ENCODE data around the gene SMG6.
A peak's percentile ranks its signal among the peaks of the same experiment; 100 is the strongest.
"Not testable (repeated sequence)": the region's sequence is repeated elsewhere in the genome, so short reads cannot be mapped to it uniquely, and the experiment has no call there.

Gene SMG6

GRCh38 chr17:2207815-2208515 is 95.6 kb downstream of the SMG6 start:
- no peak for DNase-seq (ENCODE audit: low read depth in 1 of 2, low spot score in 1 of 2)

DNA sequence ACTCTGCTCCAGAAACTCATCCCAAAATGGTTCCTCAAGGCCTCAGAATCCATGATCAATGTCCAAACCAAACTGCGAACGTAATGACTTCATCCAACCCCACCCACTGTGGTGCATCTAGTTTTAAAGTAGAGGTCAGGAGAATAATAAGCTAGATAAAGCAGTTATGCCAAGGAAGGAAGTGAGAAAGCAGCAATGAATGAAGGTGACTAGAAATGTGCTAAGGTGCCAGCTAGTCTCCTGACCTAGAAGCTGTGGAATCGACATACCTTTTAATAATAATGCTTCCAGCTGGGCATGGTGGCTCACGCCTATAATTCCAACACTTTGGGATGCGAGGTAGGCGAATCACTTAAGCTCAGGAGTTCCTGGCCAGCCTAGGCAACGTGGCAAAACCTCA is 99.2 kb downstream of the SMG6 start:
- DNase-seq (ENCODE audit: low read depth in 1 of 2, low spot score in 1 of 2) = no peak

DNA sequence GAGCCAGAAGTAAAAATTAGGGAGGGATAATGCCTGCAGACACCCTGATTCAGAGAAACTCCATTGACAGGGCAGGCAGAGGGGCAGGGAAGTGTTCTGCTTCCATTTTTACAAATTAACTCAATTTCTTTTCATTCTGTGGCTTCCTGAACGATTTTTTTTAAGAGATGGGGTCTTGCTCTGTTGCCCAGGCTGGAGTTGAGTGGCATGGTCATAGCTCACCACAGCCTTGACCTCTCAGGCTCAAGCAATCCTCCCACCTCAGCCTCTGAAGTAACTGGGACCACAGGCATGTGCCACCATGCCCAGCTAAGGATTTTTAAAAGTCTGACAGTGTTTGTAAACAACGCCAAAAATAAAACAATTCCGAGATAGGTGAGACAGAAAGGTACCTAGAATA is 99.8 kb downstream of the SMG6 start:
- no peak for DNase-seq (ENCODE audit: low read depth in 1 of 2, low spot score in 1 of 2)

DNA sequence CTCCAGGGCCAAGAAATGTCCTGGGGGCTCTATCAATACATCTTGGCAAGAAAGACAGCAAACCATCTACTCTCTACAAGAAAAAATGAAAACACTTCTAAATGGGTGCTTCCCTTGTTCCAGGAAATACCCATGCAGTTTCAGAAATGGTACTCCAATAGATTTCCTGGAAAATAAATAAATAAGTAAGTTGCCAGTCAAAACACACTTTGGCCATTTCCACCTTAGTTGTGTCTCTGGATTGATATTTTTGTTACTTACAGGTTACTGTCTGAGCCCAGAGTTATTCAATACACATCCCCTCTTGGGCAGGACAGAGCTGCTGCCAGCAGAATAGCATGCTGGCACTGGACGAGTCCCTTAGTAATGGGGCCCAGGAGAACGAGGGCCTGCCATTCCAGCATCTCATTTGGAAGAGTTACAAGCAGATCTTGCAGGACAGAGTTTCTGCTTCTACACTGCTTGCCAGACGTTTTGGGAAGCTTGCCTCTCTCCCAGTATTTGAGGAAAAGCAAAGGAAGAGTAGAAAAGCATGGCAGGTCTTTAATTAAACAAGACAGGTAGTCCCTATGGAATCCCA is 100.5 kb downstream of the SMG6 start:
- DNase-seq (ENCODE audit: low read depth in 1 of 2, low spot score in 1 of 2) = no peak

DNA sequence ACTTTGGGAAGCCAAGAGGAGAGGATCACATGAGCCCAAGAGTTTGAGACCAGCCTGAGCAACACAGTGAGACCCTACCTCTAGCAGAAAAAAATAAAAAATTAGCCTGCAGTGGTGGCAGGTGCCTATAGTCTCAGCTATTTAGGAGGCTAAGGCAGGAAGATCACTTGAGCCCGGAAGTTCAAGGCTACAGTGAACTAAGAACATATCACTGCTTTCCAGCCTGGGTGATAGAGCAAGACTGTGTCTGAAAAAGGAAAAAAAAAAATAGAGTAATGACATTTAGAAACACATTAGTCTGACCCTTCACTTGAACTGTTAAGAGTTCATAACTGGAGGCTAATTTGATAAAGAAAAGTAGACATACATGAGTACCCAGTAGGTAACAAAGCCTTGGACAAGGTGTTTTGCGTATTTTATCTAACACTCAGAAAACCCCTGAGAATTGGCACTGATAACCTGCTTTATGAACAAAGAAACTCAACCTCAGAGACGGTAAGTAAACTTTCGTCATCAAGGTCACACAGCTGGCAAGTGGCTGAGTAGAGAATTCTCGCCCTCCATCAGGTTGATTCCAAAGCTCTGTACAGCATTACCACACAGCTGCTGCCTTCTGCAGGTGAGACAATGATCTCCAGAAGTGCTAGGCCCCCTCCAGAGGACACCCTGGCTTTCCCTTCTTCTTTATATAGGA is 101.1 kb downstream of the SMG6 start:
- DNase-seq (ENCODE audit: low read depth in 1 of 2, low spot score in 1 of 2) = no peak

GRCh38 chr17:2199386-2199785 is 104.2 kb downstream of the SMG6 start:
- not testable (repeated sequence) for DNase-seq (ENCODE audit: low read depth in 1 of 2, low spot score in 1 of 2)

GRCh38 chr17:2198927-2199326 is 104.7 kb downstream of the SMG6 start:
- DNase-seq (ENCODE audit: low read depth in 1 of 2, low spot score in 1 of 2) = no peak

GRCh38 chr17:2197271-2197670 is 106.3 kb downstream of the SMG6 start:
- no peak for DNase-seq (ENCODE audit: low read depth in 1 of 2, low spot score in 1 of 2)

DNA sequence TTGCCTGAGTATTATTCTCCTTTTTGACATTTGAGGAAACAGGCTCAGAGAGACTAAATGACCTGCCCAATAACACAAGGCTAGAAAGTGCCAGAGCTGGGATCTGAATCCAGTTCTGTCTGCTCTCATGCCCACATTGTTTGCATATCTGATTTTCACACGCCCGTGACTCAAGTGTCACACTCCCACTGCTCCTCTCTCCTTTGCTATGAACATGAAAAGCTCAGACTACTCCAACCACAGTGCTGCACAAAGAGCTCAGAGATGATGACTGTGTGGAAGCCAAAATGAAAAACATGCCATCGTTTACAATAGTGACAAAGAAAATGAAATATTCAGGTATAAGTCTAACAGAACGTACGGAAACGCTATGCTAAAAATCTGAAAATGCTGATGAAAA is 107.9 kb downstream of the SMG6 start:
- DNase-seq (ENCODE audit: low read depth in 1 of 2, low spot score in 1 of 2) = peak in 1 of 2 donors; percentile 6

DNA sequence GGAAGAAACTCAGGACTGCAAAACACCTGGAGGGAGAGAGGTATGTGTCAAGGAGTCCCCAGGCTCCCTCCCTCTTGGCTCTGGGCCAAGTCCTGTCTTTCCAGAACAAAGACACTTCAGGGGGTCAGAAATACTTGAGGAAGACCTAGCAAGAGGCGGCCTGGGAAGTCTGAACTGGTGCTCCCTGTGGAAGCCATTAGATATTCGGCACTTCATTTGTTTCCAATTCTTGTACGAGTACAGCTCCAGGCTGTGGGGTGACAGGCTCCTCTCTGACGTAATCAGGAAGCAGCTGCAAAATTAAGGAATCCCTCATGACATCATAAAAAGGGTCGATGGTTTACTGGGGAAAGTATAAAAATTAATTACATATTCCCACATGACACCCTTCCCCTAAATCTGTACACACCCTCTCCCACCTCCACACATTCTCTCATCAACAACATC is 108.7 kb downstream of the SMG6 start:
- no peak for DNase-seq (ENCODE audit: low read depth in 1 of 2, low spot score in 1 of 2)

GRCh38 chr17:2192367-2193057 is 111.1 kb downstream of the SMG6 start:
- DNase-seq (ENCODE audit: low read depth in 1 of 2, low spot score in 1 of 2) = peak; percentile 20 to 35

DNA sequence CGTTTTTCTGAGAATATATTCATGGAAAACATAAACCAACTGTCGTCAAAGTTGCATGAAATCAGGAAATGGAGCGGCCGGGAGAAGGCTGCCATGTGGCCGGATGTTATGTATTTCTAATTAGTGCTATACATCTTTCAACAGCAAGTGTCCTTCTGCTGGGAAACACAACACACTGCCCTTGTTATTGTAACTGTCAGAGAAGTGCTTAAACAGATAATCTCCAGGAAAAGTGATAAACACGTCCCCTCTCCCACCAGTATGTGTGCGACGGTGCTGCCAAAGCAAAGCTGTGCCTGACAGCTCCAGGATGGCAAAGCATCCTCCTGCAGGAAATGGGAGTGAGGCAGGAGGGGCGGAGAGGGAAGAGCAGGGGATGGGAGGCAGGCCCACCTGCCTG is 111.8 kb downstream of the SMG6 start:
- DNase-seq (ENCODE audit: low read depth in 1 of 2, low spot score in 1 of 2) = no peak

GRCh38 chr17:2191227-2191626 is 112.4 kb downstream of the SMG6 start:
- DNase-seq (ENCODE audit: low read depth in 1 of 2, low spot score in 1 of 2) = no peak

GRCh38 chr17:2190014-2190413 is 113.6 kb downstream of the SMG6 start:
- DNase-seq (ENCODE audit: low read depth in 1 of 2, low spot score in 1 of 2) = no peak

DNA sequence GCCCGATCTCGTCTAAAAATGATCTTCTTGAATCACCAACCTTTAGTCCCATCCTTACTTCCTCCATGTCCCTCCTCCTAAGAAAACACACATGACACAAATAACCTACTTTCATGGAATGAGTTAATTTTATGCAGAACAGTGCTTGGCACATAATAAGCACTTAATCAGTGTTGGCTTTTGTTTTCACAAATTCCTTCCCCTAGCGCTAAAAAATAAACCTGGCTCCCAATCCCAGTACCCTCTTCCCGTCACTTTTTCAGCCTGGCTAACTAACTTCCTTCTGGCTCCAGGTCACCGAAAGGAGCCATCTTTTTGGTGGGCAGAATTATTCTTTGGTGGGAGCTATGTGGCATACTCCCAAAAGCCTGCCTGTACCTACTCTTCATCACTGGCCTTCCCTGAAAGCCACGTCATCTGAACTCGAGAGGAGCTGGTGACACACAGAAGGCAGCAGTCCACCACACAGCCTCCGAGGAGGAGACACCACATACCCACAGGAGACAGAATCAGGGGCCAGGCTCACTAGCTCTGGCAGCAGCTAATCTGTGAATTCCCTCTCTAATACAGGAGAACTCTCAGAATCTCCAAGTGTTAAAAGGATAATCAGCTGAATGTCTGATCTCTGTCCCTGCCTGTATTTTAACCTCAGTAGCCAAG is 114.5 kb downstream of the SMG6 start:
- DNase-seq (ENCODE audit: low read depth in 1 of 2, low spot score in 1 of 2) = no peak

GRCh38 chr17:2187758-2188157 is 115.8 kb downstream of the SMG6 start:
- DNase-seq (ENCODE audit: low read depth in 1 of 2, low spot score in 1 of 2) = no peak

- no peak for DNase-seq (ENCODE audit: low read depth in 1 of 2, low spot score in 1 of 2)
Observed at GRCh38 chr17:2186937-2187336, 116.6 kb downstream of the SMG6 start.

GRCh38 chr17:2184993-2185931 is 118.3 kb downstream of the SMG6 start:
- no peak for DNase-seq (ENCODE audit: low read depth in 1 of 2, low spot score in 1 of 2)

DNA sequence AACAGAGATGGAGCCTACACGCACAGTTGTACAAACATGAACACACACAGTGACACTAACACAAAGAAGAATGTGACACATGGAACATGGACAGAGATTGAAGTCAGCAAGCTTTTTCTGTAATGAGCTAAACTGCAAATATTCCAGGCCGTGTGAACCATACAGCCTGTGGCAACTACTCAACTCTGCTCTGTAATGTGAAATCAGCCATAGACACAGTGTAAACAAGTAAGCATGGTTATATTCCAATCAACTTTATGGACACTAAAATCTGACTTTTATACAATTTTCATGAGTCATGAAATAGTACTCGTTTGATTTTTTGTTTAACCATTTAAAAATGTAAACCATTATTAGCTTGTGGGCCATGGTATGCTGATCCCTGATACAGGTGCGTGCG is 120.2 kb downstream of the SMG6 start:
- DNase-seq (ENCODE audit: low read depth in 1 of 2, low spot score in 1 of 2) = no peak

DNA sequence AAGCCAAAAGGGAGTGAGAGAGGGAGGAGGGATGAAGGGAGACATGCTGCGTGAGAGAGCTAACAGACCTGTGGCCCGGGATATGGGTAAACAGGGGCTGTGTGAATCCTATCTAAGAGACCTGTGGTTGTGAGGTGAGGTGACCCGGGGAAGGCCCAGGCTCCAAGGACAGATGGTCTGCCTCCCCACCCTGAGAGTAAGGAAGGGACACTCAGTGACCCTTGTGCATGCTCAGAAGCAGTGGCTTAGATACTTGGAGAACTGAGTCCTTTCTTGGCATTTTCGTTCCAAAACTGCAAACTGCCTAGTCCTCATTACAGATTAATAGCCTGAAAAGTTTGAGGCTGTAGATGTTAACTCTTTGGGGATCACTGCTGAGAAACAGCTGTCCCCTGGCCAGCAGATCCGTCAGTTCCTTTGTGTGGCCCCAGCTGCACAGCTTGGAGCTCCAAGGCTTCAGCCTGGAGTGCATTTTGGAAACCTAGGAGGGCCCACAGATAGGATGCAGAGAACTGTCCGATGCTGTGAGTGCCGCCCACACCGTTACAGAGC is 121.6 kb downstream of the SMG6 start:
- no peak for DNase-seq (ENCODE audit: low read depth in 1 of 2, low spot score in 1 of 2)

All from activated T-helper 1 cell treated with anti-CD3 and anti-CD28 coated beads, Interleukin-2, amount 50 U/mL, for 16 hours (primary cell).